Measurements from ENCODE around the gene RBPJ. TPM values are rescaled to one million over a fixed set of nuclear protein-coding genes. Genes with fewer than 3 reads are reported as not detected.

Gene RBPJ
- polyA plus RNA-seq, 3 donors: 75.3 to 177 (median 128) TPM

DNA sequence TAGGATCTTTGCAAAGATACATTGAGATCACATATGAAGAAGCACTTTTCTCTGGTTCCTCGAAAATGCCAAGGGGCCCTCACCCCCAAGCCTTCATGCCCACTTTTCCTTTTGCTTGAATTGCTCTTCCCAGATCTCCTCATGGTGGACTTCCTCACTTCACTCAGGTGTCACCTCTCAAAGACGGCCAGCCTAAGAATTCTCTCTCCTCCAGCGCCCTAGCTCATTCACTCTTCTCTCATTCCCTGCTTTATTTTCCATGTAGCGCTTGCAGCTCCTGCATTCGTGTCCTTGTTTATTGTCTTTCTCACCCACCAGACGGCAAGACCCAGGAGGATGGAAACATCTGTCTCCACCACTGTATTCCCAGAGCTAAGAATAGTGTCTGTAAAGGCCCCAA, 136.6 kb downstream of the RBPJ start:
- H3K4me3 ChIP-seq (replicated peaks in 1 of 3; ENCODE audit: low read depth in 2 of 3, low read length in 3 of 3): no peak overlapping the region
- H3K79me2 ChIP-seq (ENCODE audit: insufficient read depth, low read length): no peaks in the 10 kb centered on the region
- H3K4me1 Mint-ChIP-seq: peaks cover 12% of the 10 kb centered on the region
- H3K9me3 Mint-ChIP-seq: peaks cover 0 to 7% (median 2%) of the 10 kb centered on the region in 7 donors
- no peak overlapping the region for H3K4me3 Mint-ChIP-seq
- H4K20me1 ChIP-seq (ENCODE audit: insufficient read depth, low read length): no peaks in the 10 kb centered on the region
- intact Hi-C loops (cut with micrococcal nuclease): loop anchor here (10.0 kb wide), 1 partner anchor 557 kb away; no protein-coding TSS in a partner anchor
- no peaks in the 10 kb centered on the region for H3K9me3 ChIP-seq (replicated peaks in 1 of 2; ENCODE audit: control insufficient read depth in 1 of 2, insufficient read depth in 1 of 2, low read length in 2 of 2)
- no peaks in the 10 kb centered on the region for H3K4me1 ChIP-seq (ENCODE audit: control insufficient read depth in 1 of 2, insufficient read depth in 2 of 2, low read length in 2 of 2)
- H3K27me3 ChIP-seq (ENCODE audit: control insufficient read depth in 2 of 2, insufficient read depth in 2 of 2, low read length in 2 of 2): no peaks in the 10 kb centered on the region
- no peak overlapping the region for H2AFZ ChIP-seq (ENCODE audit: insufficient read depth, low read depth, low read length, poor library complexity, severe bottlenecking)
- TF ChIP-seq CTCF (IDR thresholded peaks at IDR 0.05): no peak
- peak overlapping the region in 2 of 7 donors; percentile 3 to 6 for H3K27ac Mint-ChIP-seq
- H3K36me3 ChIP-seq (replicated peaks in 1 of 2; ENCODE audit: control insufficient read depth in 1 of 2, insufficient read depth in 2 of 2, low read length in 2 of 2): no peaks in the 10 kb centered on the region
- H3K36me3 Mint-ChIP-seq: no peaks in the 10 kb centered on the region
- H3K27ac ChIP-seq (ENCODE audit: low read depth in 1 of 2, low read length in 2 of 2): no peak overlapping the region
- no peak overlapping the region for H3K9ac ChIP-seq (ENCODE audit: insufficient read depth, low read length, poor library complexity, severe bottlenecking)
- no peak overlapping the region for H3K4me2 ChIP-seq (replicated peaks; ENCODE audit: extremely low read depth, low read length, poor library complexity, severe bottlenecking)
- 78% methylated on average over 3 of the region's 6 CpGs for WGBS (ENCODE audit: insufficient coverage)
- peaks cover 2% of the 10 kb centered on the region in 3 donors for H3K27me3 Mint-ChIP-seq (ENCODE audit: low read depth in 3 of 3)
- no peak for DNase-seq

- Histone ChIP-seq H3K27ac (ENCODE audit: low read depth in 1 of 2, low read length in 2 of 2) (no peak overlapping the region), H3K27me3 (ENCODE audit: control insufficient read depth in 2 of 2, insufficient read depth in 2 of 2, low read length in 2 of 2) (no peaks in the 10 kb centered on the region), H3K4me2 (replicated peaks; ENCODE audit: extremely low read depth, low read length, poor library complexity, severe bottlenecking) (no peak overlapping the region), H3K79me2 (ENCODE audit: insufficient read depth, low read length) (no peaks in the 10 kb centered on the region), H3K9me3 (replicated peaks in 1 of 2; ENCODE audit: control insufficient read depth in 1 of 2, insufficient read depth in 1 of 2, low read length in 2 of 2) (no peaks in the 10 kb centered on the region), H3K4me1 (ENCODE audit: control insufficient read depth in 1 of 2, insufficient read depth in 2 of 2, low read length in 2 of 2) (no peaks in the 10 kb centered on the region), H3K4me3 (replicated peaks in 1 of 3; ENCODE audit: low read depth in 2 of 3, low read length in 3 of 3) (no peak overlapping the region), H3K9ac (ENCODE audit: insufficient read depth, low read length, poor library complexity, severe bottlenecking) (no peak overlapping the region), H4K20me1 (ENCODE audit: insufficient read depth, low read length) (no peaks in the 10 kb centered on the region), H3K36me3 (replicated peaks in 1 of 2; ENCODE audit: control insufficient read depth in 1 of 2, insufficient read depth in 2 of 2, low read length in 2 of 2) (no peaks in the 10 kb centered on the region), H2AFZ (ENCODE audit: insufficient read depth, low read depth, low read length, poor library complexity, severe bottlenecking) (no peak overlapping the region)
- Mint-ChIP-seq H3K9me3 (peaks cover 0 to 7% (median 2%) of the 10 kb centered on the region in 7 donors), H3K4me1 (peaks cover 12% of the 10 kb centered on the region), H3K27ac (no peak overlapping the region), H3K27me3 (ENCODE audit: low read depth in 3 of 3) (peaks cover 2% of the 10 kb centered on the region in 3 donors), H3K4me3 (no peak overlapping the region), H3K36me3 (no peaks in the 10 kb centered on the region)
- no peak for TF ChIP-seq CTCF (IDR thresholded peaks at IDR 0.05)
- intact Hi-C loops (cut with micrococcal nuclease): loop anchor here (10.0 kb wide), 1 partner anchor 557 kb away; no protein-coding TSS in a partner anchor
- WGBS (ENCODE audit: insufficient coverage): 0% methylated on average over 1 of the region's 7 CpGs
- DNase-seq: no peak
Observed at GRCh38 chr4:26458157-26458561, 137.3 kb downstream of the RBPJ start.
